ENCODE measurements around the gene CPA5. TPM values are rescaled to one million over a fixed set of nuclear protein-coding genes. Genes with fewer than 3 reads are reported as not detected.

CPA5 gene
- total and polyA plus RNA-seq, 2 of the 8 experiments (the other 6 are each of a cell fraction or from before 2014, with no cell fraction given) = 0.12 TPM; not detected in 1

- DNase-seq (ENCODE audit: low read depth in 1 of 2, low spot score in 2 of 2) = no peak
- Histone ChIP-seq H3K23ac (ENCODE audit: insufficient read length) (no peak overlapping the region), H2BK5ac (ENCODE audit: low read depth, low read length) (no peak overlapping the region), H4K5ac (ENCODE audit: insufficient read length, low read depth, low read length) (no peak overlapping the region), H3K56ac (replicated peaks; ENCODE audit: insufficient read length, low read depth, low read length) (no peak overlapping the region), H3K4ac (replicated peaks; ENCODE audit: insufficient read length, low read depth, low read length) (no peak overlapping the region), H2AK5ac (ENCODE audit: low read depth, low read length) (no peak overlapping the region), H3K4me1 (replicated peaks in 1 of 4; ENCODE audit: control insufficient read depth in 3 of 4, insufficient read depth in 4 of 4, low read length in 3 of 4) (no peaks in the 10 kb centered on the region), H3K14ac (ENCODE audit: insufficient read length) (no peak overlapping the region), H4K8ac (ENCODE audit: extremely low read depth, insufficient read depth, low read length) (no peak overlapping the region), H3K9me3 (ENCODE audit: insufficient read depth in 2 of 2, low read depth in 1 of 2, low read length in 1 of 2) (peaks cover 0 to 3% of the 10 kb centered on the region in 2 experiments; a peak in 2 of 4 replicates), H2AFZ (ENCODE audit: low read length) (no peak overlapping the region), H3K27me3 (replicated peaks in 1 of 4; ENCODE audit: control insufficient read depth in 3 of 4, extremely low read depth in 1 of 4, insufficient read depth in 3 of 4, low read length in 3 of 4) (no peaks in the 10 kb centered on the region), H2BK20ac (ENCODE audit: low read length) (no peak overlapping the region), H3K79me2 (ENCODE audit: control insufficient read depth in 1 of 2, insufficient read depth in 2 of 2, low read length in 2 of 2) (no peaks in the 10 kb centered on the region), H2BK15ac (ENCODE audit: low read length) (no peak overlapping the region), H4K91ac (replicated peaks; ENCODE audit: insufficient read length, low read length) (no peak overlapping the region), H4K20me1 (replicated peaks in 1 of 2; ENCODE audit: control insufficient read depth in 1 of 2, insufficient read depth in 2 of 2, low read length in 2 of 2) (no peaks in the 10 kb centered on the region), H3K27ac (ENCODE audit: low read depth, low read length) (no peak overlapping the region), H2BK120ac (replicated peaks; ENCODE audit: low read depth, low read length) (no peak overlapping the region), H3K23me2 (ENCODE audit: low read depth, low read length) (peaks cover 2% of the 10 kb centered on the region; the same call in 1 of the 2 replicates), H3K79me1 (ENCODE audit: low read depth, low read length) (no peaks in the 10 kb centered on the region), H3K9ac (replicated peaks in 1 of 4; ENCODE audit: extremely low read depth in 1 of 4, low read depth in 3 of 4, low read length in 3 of 4) (no peak overlapping the region), H3K36me3 (ENCODE audit: control insufficient read depth in 2 of 4, insufficient read depth in 4 of 4, low read length in 3 of 4) (no peaks in the 10 kb centered on the region), H3K4me2 (ENCODE audit: insufficient read depth in 1 of 2, low read depth in 2 of 2, low read length in 2 of 2) (no peak overlapping the region), H2BK12ac (ENCODE audit: low read depth, low read length) (no peak overlapping the region), H3K18ac (ENCODE audit: extremely low read depth, low read length) (no peak overlapping the region), H3K4me3 (ENCODE audit: extremely low read depth in 1 of 4, insufficient read depth in 2 of 4, low read depth in 3 of 4, low read length in 4 of 4) (no peak overlapping the region)
- 93% methylated on average over 6 of the region's 6 CpGs; no CpG with 5 or more reads in 1 of the 2 experiments for WGBS, 2 experiments (ENCODE audit: extremely low coverage in 1 of 2, insufficient coverage in 1 of 2, insufficient read length in 1 of 2, insufficient replicate concordance in 2 of 2, low coverage in 1 of 2, low lambda C conversion rate in 2 of 2, missing lambda C conversion rate in 1 of 2)
- POLR2A ChIA-PET (ENCODE audit: partially characterized antibody) = no interaction called here
- no peak for FAIRE-seq
- CTCF ChIA-PET (ENCODE audit: partially characterized antibody) = interaction anchor here (1.2 kb wide), 1 partner anchor 11 kb away, joined by 4 read pairs; no protein-coding TSS in a partner anchor
- TF ChIP-seq SAP30 (IDR thresholded peaks at IDR 0.05; ENCODE audit: insufficient read depth, insufficient replicate concordance, low read length) (no peak), SIX5 (IDR thresholded peaks at IDR 0.05; ENCODE audit: low read depth, low read length) (no peak), KDM1A (IDR thresholded peaks at IDR 0.05; ENCODE audit: borderline replicate concordance, low read length) (no peak)
Measured at GRCh38 chr7:130309986-130310385, 34.6 kb upstream of the CPA5 start.

Measured in H1 (cell line).